ENCODE measurements around the gene PRIM2.
A peak's percentile ranks its signal among the peaks of the same experiment; 100 is the strongest.
"Not testable (repeated sequence)": the region's sequence is repeated elsewhere in the genome, so short reads cannot be mapped to it uniquely, and the experiment has no call there.

The PRIM2 gene, protein sequence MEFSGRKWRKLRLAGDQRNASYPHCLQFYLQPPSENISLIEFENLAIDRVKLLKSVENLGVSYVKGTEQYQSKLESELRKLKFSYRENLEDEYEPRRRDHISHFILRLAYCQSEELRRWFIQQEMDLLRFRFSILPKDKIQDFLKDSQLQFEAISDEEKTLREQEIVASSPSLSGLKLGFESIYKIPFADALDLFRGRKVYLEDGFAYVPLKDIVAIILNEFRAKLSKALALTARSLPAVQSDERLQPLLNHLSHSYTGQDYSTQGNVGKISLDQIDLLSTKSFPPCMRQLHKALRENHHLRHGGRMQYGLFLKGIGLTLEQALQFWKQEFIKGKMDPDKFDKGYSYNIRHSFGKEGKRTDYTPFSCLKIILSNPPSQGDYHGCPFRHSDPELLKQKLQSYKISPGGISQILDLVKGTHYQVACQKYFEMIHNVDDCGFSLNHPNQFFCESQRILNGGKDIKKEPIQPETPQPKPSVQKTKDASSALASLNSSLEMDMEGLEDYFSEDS

DNA sequence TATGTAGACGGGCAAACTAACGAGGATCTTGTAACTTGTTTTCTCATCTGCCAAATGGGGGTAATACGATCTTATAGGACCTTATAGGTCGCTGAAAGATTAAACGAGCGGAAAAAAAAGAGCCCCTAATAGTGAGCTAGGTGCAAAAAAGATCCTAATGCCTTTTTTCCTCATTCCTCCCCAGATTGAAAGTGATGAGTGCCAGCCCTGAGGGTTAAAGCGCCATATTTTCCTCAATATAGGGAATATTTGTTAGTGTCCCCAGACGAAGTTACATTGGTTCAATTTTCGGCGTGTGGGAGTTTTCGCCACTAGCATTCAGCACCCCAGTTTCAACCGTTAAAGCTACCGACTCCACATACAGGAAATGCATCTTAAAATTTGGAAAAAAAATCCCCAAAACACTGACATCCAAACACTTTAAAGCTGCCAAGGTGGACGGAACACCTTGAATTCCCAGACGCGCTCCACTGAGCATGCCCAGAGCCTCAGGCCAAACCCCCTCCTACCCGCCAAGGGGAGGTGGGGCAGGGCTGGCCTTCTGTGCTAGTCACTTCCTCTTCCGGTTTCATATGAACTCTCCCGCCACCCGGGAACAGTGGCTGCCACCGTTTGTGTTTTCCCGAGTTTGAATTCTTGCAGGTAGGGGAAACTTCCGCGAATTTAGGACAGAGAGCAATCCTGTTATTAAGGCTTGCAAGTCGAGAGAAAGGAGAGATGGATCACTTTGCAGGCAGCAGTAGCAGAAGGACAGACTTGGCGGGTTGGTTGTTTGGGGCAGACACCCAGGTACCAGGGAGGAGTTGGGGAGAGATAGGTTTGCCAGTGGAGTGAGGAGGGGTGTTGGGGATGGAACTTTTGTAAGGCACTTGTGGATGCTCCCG is at the start of gene PRIM2:
Gene PRIM2, plus strand, starts transcription at position 571 of the 884 bp plus-strand sequence. CDS start 816 bp downstream, outside the sequence.
- ATAC-seq: peak; percentile 90 to 91

- no peak for ATAC-seq
These were observed 49.2 kb upstream of the PRIM2 start for GRCh38 chr6:57268294-57268640.

DNA sequence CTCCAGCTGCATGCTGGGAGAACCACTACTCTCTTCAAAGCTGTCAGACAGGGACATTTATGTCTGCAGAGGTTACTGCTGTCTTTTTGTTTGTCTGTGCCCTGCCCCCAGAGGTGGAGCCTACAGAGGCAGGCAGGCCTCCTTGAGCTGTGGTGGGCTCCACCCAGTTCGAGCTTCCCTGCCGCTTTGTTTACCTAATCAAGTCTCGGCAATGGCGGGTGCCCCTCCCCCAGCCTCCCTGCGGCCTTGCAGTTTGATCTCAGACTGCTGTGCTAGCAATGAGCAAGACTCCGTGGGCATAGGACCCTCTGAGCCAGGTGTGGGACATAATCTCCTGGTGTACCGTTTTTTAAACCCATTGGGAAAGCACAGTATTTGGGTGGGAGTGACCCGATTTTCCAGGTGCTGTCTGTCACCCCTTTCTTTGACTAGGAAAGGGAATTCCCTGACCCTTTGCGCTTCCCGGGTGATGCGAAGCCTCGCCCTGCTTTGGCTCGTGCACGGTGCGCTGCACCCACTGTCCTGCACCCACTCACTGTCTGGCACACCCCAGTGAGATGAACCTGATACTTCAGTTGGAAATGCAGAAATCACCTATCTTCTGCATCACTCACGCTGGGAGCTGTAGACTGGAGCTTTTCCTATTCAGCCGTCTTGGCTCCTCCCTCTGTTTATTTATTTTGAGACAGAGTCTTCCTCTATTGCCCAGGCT is 43.2 kb upstream of the PRIM2 start:
- ATAC-seq: not testable (repeated sequence)

- ATAC-seq: no peak
These were observed 42.0 kb upstream of the PRIM2 start for GRCh38 chr6:57275384-57275783.

DNA sequence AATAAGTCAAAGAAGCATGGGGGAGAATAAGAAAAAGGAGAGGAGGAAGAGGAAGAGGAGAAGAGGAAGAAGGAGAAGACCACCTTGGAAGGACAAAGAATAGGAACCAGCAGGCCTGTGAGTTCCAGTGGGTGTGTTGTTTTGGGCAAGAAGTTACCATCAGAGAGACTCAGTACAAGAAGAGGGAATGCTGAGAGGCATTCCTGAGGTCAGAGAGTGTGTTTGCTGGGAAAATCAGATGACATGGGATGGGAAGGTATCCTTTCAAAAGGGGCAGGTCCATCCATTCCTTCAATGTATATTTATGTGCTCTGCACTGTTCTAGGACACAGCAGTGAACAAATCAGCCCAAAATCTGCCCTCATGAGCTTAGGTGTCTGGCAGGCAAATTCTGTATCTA is 40.5 kb upstream of the PRIM2 start:
- ATAC-seq: no peak

DNA sequence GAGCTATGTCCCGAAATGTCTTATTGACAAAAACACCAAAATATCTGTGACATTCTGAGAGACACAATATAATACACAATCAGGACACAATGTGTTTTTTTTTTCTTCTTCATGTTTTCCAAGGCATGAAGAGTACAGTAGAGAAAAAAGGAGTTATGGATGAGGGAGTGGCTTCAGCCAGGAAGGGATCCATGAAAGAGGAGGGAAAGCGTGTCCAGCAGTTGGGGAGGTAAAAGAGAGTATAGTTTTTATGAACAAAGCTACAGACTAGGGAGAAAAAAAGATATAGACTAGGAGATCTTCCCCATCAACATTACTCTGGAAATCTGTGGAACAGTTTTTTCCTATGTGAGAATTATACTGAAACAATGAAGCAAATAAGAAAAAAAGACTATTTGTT is 38.9 kb upstream of the PRIM2 start:
- no peak for ATAC-seq

- ATAC-seq: no peak
These were observed 38.4 kb upstream of the PRIM2 start for GRCh38 chr6:57279013-57279412.

DNA sequence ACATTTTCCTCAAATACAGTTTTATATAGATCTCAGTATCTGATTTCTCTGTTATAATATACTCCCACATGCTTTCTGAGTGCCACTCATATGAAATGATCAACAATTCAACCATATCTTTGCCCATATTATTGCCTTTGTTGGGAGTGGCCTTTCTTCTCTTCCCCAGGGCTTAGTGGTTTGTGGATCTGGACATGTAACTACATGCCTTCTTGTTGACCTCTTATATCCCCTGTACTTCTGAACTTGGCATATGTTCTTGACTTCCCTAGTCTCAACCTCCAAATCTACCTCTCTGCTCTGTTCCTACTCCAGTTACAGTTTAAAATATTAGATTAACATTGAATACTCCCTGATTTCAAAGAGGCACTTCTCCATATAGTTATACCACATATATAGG is 34.3 kb upstream of the PRIM2 start:
- no peak for ATAC-seq

- ATAC-seq: no peak
These were observed 33.4 kb upstream of the PRIM2 start for GRCh38 chr6:57283911-57284455.

DNA sequence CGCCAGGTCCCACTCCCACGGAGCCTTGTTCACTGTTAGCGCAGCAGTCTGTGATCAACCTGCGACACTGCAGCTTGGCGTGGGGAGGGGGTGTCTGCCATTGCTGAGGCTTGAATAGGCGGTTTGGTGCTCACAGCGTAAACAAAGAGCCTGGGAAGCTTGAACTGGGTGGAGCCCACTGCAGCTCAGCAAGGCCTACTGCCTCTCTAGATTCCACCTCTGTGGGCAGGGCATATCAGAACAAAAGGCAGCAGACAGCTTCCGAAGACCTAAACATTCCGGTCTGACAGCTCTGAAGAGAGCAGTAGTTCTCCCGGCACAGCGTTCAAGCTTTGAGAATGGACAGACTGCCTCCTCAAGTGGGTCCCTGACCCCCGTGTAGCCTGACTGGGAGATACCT is 29.3 kb upstream of the PRIM2 start:
- not testable (repeated sequence) for ATAC-seq

DNA sequence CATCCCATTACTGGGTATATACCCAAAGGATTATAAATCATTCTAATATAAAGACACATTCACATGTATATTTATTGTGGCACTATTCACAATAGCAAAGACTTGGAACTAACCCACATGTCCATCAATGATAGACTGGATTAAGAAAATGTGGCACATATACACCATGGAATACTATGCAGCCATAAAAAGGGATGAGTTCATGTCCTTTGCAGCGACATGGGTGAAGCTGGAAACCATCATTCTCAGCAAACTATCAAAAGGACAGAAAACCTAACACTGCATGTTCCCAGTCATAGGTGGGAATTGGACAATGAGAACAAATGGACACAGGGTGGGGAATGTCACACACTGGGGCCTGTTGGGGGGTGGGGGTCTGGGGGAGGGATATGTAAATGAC is 24.0 kb upstream of the PRIM2 start:
- not testable (repeated sequence) for ATAC-seq

GRCh38 chr6:57294862-57295445 is 22.5 kb upstream of the PRIM2 start:
- no peak for ATAC-seq

DNA sequence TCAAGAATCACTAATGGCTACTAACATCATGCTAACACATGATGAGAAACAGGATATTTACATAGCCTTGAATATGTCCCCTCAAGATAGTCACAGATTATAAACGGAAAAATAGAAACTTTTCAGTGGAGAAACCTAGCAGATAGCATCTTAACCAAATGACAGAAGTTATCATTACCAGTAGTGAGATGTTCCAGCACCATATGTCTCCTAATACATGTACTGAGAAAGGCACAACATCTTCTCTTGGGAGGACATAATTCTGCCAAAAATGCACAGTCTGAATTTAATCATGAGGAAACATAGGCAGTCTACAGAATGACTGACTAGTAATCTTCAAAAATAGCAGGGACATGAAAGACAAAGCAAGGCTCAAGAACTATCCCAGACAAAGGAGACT is 19.9 kb upstream of the PRIM2 start:
- no peak for ATAC-seq

DNA sequence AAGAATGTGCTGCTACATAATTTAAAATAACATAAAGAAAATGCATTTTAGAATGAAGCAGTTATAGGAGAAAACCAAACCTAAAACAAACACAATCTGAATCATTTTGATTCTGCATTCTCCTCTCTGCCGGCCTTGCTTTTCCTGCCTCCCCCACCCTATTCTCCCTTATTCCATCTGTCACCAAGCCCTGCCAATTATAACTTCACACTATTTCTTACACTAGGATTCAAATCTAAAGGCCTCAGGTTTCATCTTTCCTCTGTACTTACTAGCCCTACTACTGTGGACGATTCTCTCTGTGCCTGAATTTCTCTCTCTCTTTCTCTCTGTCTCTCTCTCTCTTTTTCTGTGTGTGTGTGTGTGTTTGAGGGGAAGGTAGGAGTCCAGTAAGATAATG is 18.7 kb upstream of the PRIM2 start:
- ATAC-seq: no peak

DNA sequence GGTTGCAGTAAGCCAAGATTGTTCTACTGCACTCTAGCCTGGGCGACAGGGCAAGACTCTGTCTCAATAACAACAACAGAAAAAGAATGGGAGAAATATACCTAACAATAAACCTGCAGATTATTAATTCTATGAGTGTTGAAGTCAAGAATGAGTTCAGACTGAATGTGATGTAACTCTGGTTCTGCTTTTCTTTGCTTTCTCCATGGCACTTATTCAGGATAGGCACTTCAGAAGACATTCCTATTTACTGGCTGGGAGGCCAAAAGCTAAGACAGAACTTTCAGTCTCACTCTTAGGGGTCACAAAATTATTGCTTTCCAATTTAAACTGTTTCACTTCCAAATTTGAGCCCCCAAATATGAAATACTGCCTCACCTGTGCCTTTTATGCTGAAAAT is 15.7 kb upstream of the PRIM2 start:
- ATAC-seq: no peak

GRCh38 chr6:57302477-57302876 is 15.0 kb upstream of the PRIM2 start:
- ATAC-seq: no peak

DNA sequence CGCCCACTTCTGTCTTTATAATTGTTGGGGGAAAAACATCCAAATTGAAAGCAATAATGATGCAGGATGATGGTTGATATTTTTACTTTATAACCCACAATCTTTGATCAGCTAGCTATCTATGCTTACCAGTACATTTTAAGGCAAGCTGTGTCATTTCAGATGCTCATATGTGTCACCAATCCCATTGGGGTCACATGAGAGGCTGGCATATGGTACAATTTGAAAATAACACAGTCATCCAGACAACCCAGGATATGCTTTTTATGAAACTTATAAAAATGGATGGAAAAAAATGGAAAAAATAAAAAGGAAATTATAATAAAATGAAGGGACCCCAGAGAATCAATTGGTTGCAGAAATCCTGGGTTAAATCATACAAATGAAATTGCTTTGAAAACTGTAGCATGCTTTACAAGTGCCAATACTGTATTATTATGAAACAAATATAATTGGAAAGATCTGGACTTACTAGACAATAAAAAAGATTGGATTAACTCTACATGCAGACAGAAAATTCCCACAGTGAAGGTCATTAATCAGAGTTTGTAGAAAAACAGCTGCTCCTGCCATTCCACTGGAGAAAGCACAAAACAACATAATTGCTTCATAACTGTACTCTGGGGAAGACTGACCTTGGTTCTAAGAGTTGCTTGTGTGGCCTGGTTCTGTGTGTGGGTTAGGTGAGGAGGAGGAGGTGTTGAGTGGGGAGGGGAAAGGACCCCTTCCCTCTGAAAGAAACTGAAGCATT is 13.3 kb upstream of the PRIM2 start:
- ATAC-seq: no peak

DNA sequence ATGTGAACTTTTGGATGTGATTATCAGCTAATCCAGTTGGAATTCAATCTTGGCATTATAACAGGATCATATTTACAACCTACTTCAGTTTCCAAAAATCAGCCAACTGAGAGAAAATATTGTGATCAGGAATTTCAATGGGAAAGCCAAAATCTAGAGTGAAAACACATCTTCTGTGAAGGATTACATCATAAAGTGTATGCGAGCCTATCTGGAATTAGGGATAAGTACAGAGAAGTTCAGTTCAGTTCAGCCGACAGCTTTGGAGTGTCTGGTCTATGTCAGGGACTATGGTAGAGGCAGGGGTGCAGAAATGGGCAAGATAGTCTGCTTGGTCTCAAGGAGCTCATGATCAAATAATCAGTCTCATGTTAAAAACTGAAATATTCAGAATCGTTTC is 12.3 kb upstream of the PRIM2 start:
- ATAC-seq: no peak

GRCh38 chr6:57305761-57306160 is 11.7 kb upstream of the PRIM2 start:
- ATAC-seq: no peak

GRCh38 chr6:57306273-57306672 is 11.2 kb upstream of the PRIM2 start:
- ATAC-seq: no peak

DNA sequence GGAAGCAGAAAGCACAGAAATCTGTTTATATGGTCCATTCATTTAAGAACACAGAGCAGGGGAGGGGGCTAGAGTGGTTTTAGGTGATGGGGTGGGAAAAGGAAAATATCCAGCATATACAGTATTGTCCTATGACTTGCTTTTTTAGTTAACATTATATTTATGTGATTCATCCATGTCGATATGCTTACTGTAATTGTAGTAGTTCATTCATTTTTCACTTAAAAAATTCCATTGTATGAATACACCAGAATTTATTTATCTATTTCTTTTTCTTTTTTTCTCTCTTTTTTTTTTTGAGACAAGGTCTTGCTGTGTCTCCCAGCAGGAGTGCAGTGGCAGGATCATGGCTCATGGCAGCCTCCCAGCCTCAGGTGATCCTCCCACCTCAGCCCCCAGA is 9.6 kb upstream of the PRIM2 start:
- ATAC-seq: no peak

DNA sequence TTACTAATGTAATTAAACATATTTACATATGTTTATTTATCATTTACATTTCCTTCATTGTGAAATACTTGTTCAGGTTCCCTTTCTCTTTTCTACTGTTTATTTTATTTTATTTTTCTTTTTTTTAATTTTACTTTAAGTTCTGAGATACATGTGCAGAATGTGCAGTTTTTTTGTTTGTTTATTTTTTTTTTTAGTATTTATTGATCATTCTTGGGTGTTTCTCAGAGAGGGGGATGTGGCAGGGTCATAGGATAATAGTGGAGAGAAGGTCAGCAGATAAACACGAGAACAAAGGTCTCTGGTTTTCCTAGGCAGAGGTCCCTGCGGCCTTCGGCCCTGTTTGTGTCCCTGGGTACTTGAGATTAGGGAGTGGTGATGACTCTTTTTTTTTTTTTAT is 8.7 kb upstream of the PRIM2 start:
- not testable (repeated sequence) for ATAC-seq

All from activated CD4-positive, CD25-positive, alpha-beta regulatory T cell treated with anti-CD3 and anti-CD28 coated beads, Interleukin-2, amount 50 U/mL, for 24 hours (primary cell).